Liver (tissue), 9 donors: Measurements from ENCODE around the gene PCBP2. TPM values are rescaled to one million over a fixed set of nuclear protein-coding genes. Genes with fewer than 3 reads are reported as not detected.

ENCODE experiments used
- DNase-seq: peaks from one replicate; pipeline ENCODE4 v3.0.0-alpha.2; 2017; ENCODE audit warnings: low spot score
- H3K27ac ChIP-seq, 2 donors: one replicate each; pipeline ENCODE4 v1.7.0; 2013; ENCODE audit warnings: inconsistent platforms in 2 of 2, low read length in 2 of 2, control low read depth in 1 of 2, low read depth in 1 of 2, mild to moderate bottlenecking in 1 of 2
- H3K27me3 ChIP-seq, 4 donors: one replicate each; pipeline versions ENCODE4 v1.6.1 to v1.7.0; 2013; ENCODE audit warnings: low read length in 3 of 4, inconsistent platforms in 1 of 4, mild to moderate bottlenecking in 1 of 4, moderate library complexity in 1 of 4; ENCODE audit not compliant: control insufficient read depth in 4 of 4, insufficient read depth in 4 of 4
- H3K36me3 ChIP-seq, 4 donors: one replicate each; pipeline versions ENCODE4 v1.6.1 to v1.7.0; 2013; ENCODE audit warnings: low read length in 3 of 4, mild to moderate bottlenecking in 3 of 4, low read depth in 1 of 4, moderate library complexity in 1 of 4; ENCODE audit not compliant: control insufficient read depth in 4 of 4, insufficient read depth in 3 of 4
- H3K4me1 ChIP-seq, 4 donors: one replicate each; pipeline versions ENCODE4 v1.6.1 to v1.7.0; 2013; ENCODE audit warnings: low read length in 3 of 4, mild to moderate bottlenecking in 3 of 4, moderate library complexity in 1 of 4; ENCODE audit not compliant: control insufficient read depth in 4 of 4, insufficient read depth in 4 of 4
- H3K4me3 ChIP-seq, 3 donors: one replicate each; pipeline versions ENCODE4 v1.6.1 to v1.7.0; 2013; ENCODE audit warnings: low read length in 3 of 3, control low read depth in 1 of 3, low read depth in 1 of 3, mild to moderate bottlenecking in 1 of 3
- H3K9ac ChIP-seq, 2 donors: one replicate each; pipeline ENCODE4 v1.7.0; 2013; ENCODE audit warnings: low read length in 2 of 2, mild to moderate bottlenecking in 2 of 2, moderate library complexity in 2 of 2, control low read depth in 1 of 2, low read depth in 1 of 2
- H3K9me3 ChIP-seq, 4 donors: one replicate each; pipeline versions ENCODE4 v1.6.1 to v1.7.0; 2013; ENCODE audit warnings: low read length in 3 of 4; ENCODE audit not compliant: control insufficient read depth in 4 of 4
- EGR1 ChIP-seq, 2 donors: IDR thresholded peaks; 2 replicates each; pipeline ENCODE4 v1.6.1; 2016 to 2018; ENCODE audit warnings: antibody characterized with exemption in 2 of 2, low read depth in 2 of 2
- FOXA1 ChIP-seq: IDR thresholded peaks from 2 replicates; pipeline ENCODE4 v1.6.1; 2016; ENCODE audit warnings: antibody characterized with exemption
- FOXA2 ChIP-seq: IDR thresholded peaks from 2 replicates; pipeline ENCODE4 v1.6.1; 2016; ENCODE audit warnings: antibody characterized with exemption
- GABPA ChIP-seq, 2 donors: IDR thresholded peaks in 1 of 2; conservative IDR thresholded peaks in 1 of 2; 2 replicates each; pipeline ENCODE4 v1.6.1; 2016; ENCODE audit warnings: antibody characterized with exemption in 2 of 2, mild to moderate bottlenecking in 1 of 2, moderate library complexity in 1 of 2
- HNF4A ChIP-seq, 2 donors: conservative IDR thresholded peaks; 2 replicates each; pipeline ENCODE4 v1.6.1; 2016; ENCODE audit warnings: antibody characterized with exemption in 2 of 2, mild to moderate bottlenecking in 2 of 2
- HNF4G ChIP-seq: IDR thresholded peaks from 2 replicates; pipeline ENCODE4 v1.6.1; 2016; ENCODE audit warnings: antibody characterized with exemption
- JUND ChIP-seq, 2 donors: IDR thresholded peaks; 2 replicates each; pipeline ENCODE4 v1.6.1; 2016; ENCODE audit warnings: antibody characterized with exemption in 2 of 2
- NR2F2 ChIP-seq: IDR thresholded peaks from 2 replicates; pipeline ENCODE4 v1.6.1; 2016; ENCODE audit warnings: antibody characterized with exemption
- RAD21 ChIP-seq, 2 donors: IDR thresholded peaks; 2 replicates each; pipeline ENCODE4 v1.6.1; 2016; ENCODE audit warnings: antibody characterized with exemption in 2 of 2, mild to moderate bottlenecking in 2 of 2
- RXRA ChIP-seq, 2 donors: IDR thresholded peaks; 2 replicates each; pipeline ENCODE4 v1.6.1; 2017 to 2018; ENCODE audit warnings: antibody characterized with exemption in 2 of 2, mild to moderate bottlenecking in 1 of 2
- SP1 ChIP-seq: IDR thresholded peaks from 2 replicates; pipeline ENCODE4 v1.6.1; 2018; ENCODE audit warnings: antibody characterized with exemption, mild to moderate bottlenecking
- TAF1 ChIP-seq: conservative IDR thresholded peaks from 2 replicates; pipeline ENCODE4 v1.6.1; 2016; ENCODE audit warnings: antibody characterized with exemption, mild to moderate bottlenecking
- YY1 ChIP-seq: IDR thresholded peaks from 2 replicates; pipeline ENCODE4 v1.6.1; 2016; ENCODE audit warnings: antibody characterized with exemption, mild to moderate bottlenecking
- whole genome bisulfite sequencing: extraction: QIAGEN DNeasy Blood & Tissue Kit; methylation state at CpG from one replicate; pipeline ENCODE4 v1.1.7; 2013; 5-methylcytosine and 5-hydroxymethylcytosine counted together
- polyA plus RNA-seq, 2 donors: library from polyadenylated mRNA; stranded (reverse) in 1 of 2; unstranded in 1 of 2; fragments of 200-250 nt in 1 of 2; fragments of >200 nt in 1 of 2; fragmentation: Nextera tagmentation in 1 of 2; extraction: Ambion mirVana in 1 of 2; gene quantifications; one replicate each; pipeline versions ENCODE4 v1.2.1 to v1.2.3, GENCODE V29; 2013 to 2015
- total RNA-seq, 2 donors: library from RNA; depleted of rRNA; stranded (reverse); fragments of >200 nt; gene quantifications; one replicate each; pipeline ENCODE4 v1.2.3, GENCODE V29; 2014
- TF ChIP-seq, protein P1 (sequence below): IDR thresholded peaks from 2 replicates; pipeline ENCODE4 v1.6.1; 2016; ENCODE audit warnings: antibody characterized with exemption
- TF ChIP-seq, protein P2 (sequence below): IDR thresholded peaks from 2 replicates; pipeline ENCODE4 v1.6.1; 2016; ENCODE audit warnings: antibody characterized with exemption, mild to moderate bottlenecking
- TF ChIP-seq, protein P3 (sequence below): IDR thresholded peaks from 2 replicates; pipeline ENCODE4 v1.6.1; 2016; ENCODE audit warnings: antibody characterized with exemption
- TF ChIP-seq, protein P4 (sequence below): IDR thresholded peaks from 2 replicates; pipeline ENCODE4 v1.6.1; 2016; ENCODE audit warnings: antibody characterized with exemption
- TF ChIP-seq, protein P5 (sequence below): fragments of 150-350 bp; IDR thresholded peaks from 2 replicates; pipeline ENCODE4 v1.5.1; 2017; ENCODE audit warnings: improper control_type of control experiment, low read depth, low read length; ENCODE audit not compliant: missing input control
- donor health status: healthy.
- donor health status: healthy.
- donor health status: healthy.
- donor health status: healthy.
- donor health status: healthy.

The PCBP2 gene
- total and polyA plus RNA-seq, 4 donors = 130 to 377 (median 223) TPM

DNA sequence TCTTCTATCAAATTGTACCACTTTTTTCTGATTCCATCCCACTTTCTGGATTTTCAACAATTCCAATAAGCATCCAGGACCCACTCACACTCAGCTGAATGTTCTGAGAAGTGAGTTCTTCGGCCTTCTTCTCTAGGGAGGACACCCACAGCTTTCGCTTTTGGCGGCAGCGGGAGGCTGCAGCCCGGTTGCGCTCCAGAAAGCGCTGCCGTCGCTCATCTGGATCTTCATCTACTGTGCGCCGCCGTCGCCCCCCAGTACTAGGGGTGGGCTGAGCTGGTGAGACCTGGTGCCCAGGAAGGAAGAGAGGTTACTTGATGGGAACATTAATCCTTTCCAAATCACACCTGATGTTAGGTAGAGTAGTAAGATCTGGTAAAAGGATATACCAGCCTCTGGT is 72.6 kb downstream of the PCBP2 start:
- Histone ChIP-seq H3K4me3 (no peak overlapping the region), H3K9me3 (no peaks in the 10 kb centered on the region), H3K36me3 (peaks cover 13 to 63% (median 49%) of the 10 kb centered on the region in 4 donors), H3K4me1 (no peaks in the 10 kb centered on the region), H3K27ac (no peak overlapping the region), H3K27me3 (no peaks in the 10 kb centered on the region), H3K9ac (no peak overlapping the region)
- no peak for TF ChIP-seq FOXA2
- TF ChIP-seq, protein P1, sequence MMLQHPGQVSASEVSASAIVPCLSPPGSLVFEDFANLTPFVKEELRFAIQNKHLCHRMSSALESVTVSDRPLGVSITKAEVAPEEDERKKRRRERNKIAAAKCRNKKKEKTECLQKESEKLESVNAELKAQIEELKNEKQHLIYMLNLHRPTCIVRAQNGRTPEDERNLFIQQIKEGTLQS = no peak
- TF ChIP-seq, protein P2, sequence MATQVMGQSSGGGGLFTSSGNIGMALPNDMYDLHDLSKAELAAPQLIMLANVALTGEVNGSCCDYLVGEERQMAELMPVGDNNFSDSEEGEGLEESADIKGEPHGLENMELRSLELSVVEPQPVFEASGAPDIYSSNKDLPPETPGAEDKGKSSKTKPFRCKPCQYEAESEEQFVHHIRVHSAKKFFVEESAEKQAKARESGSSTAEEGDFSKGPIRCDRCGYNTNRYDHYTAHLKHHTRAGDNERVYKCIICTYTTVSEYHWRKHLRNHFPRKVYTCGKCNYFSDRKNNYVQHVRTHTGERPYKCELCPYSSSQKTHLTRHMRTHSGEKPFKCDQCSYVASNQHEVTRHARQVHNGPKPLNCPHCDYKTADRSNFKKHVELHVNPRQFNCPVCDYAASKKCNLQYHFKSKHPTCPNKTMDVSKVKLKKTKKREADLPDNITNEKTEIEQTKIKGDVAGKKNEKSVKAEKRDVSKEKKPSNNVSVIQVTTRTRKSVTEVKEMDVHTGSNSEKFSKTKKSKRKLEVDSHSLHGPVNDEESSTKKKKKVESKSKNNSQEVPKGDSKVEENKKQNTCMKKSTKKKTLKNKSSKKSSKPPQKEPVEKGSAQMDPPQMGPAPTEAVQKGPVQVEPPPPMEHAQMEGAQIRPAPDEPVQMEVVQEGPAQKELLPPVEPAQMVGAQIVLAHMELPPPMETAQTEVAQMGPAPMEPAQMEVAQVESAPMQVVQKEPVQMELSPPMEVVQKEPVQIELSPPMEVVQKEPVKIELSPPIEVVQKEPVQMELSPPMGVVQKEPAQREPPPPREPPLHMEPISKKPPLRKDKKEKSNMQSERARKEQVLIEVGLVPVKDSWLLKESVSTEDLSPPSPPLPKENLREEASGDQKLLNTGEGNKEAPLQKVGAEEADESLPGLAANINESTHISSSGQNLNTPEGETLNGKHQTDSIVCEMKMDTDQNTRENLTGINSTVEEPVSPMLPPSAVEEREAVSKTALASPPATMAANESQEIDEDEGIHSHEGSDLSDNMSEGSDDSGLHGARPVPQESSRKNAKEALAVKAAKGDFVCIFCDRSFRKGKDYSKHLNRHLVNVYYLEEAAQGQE = no peak
- TF ChIP-seq, protein P3, sequence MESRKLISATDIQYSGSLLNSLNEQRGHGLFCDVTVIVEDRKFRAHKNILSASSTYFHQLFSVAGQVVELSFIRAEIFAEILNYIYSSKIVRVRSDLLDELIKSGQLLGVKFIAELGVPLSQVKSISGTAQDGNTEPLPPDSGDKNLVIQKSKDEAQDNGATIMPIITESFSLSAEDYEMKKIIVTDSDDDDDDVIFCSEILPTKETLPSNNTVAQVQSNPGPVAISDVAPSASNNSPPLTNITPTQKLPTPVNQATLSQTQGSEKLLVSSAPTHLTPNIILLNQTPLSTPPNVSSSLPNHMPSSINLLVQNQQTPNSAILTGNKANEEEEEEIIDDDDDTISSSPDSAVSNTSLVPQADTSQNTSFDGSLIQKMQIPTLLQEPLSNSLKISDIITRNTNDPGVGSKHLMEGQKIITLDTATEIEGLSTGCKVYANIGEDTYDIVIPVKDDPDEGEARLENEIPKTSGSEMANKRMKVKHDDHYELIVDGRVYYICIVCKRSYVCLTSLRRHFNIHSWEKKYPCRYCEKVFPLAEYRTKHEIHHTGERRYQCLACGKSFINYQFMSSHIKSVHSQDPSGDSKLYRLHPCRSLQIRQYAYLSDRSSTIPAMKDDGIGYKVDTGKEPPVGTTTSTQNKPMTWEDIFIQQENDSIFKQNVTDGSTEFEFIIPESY = no peak
- TF ChIP-seq, protein P4, sequence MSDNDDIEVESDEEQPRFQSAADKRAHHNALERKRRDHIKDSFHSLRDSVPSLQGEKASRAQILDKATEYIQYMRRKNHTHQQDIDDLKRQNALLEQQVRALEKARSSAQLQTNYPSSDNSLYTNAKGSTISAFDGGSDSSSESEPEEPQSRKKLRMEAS = no peak
- no peak for TF ChIP-seq RAD21 (IDR thresholded peaks at IDR 0.05)
- TF ChIP-seq JUND (IDR thresholded peaks at IDR 0.05) = no peak
- no peak for TF ChIP-seq GABPA (IDR thresholded peaks at IDR 0.05 in 1 of 2, conservative IDR thresholded peaks at IDR 0.05 in 1 of 2)
- no peak for TF ChIP-seq TAF1
- TF ChIP-seq HNF4G = no peak
- TF ChIP-seq SP1 = no peak
- TF ChIP-seq, protein P5, sequence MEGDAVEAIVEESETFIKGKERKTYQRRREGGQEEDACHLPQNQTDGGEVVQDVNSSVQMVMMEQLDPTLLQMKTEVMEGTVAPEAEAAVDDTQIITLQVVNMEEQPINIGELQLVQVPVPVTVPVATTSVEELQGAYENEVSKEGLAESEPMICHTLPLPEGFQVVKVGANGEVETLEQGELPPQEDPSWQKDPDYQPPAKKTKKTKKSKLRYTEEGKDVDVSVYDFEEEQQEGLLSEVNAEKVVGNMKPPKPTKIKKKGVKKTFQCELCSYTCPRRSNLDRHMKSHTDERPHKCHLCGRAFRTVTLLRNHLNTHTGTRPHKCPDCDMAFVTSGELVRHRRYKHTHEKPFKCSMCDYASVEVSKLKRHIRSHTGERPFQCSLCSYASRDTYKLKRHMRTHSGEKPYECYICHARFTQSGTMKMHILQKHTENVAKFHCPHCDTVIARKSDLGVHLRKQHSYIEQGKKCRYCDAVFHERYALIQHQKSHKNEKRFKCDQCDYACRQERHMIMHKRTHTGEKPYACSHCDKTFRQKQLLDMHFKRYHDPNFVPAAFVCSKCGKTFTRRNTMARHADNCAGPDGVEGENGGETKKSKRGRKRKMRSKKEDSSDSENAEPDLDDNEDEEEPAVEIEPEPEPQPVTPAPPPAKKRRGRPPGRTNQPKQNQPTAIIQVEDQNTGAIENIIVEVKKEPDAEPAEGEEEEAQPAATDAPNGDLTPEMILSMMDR = no peak
- TF ChIP-seq YY1 = no peak
- TF ChIP-seq EGR1 (IDR thresholded peaks at IDR 0.05; ENCODE audit: low read depth in 2 of 2) = no peak
- TF ChIP-seq RXRA (IDR thresholded peaks at IDR 0.05) = no peak
- no peak for TF ChIP-seq FOXA1
- TF ChIP-seq HNF4A (conservative IDR thresholded peaks at IDR 0.05) = no peak
- no peak for TF ChIP-seq NR2F2
- no peak for DNase-seq
- 98% methylated on average over 13 of the region's 13 CpGs for WGBS
